ENCODE results near the gene WRNIP1. TPM values are rescaled to one million over a fixed set of nuclear protein-coding genes. Genes with fewer than 3 reads are reported as not detected.

Gene WRNIP1
- total and polyA plus RNA-seq, 2 of the 4 experiments (the other 2 are of a cell fraction): 43.7 to 47.1 TPM

DNA sequence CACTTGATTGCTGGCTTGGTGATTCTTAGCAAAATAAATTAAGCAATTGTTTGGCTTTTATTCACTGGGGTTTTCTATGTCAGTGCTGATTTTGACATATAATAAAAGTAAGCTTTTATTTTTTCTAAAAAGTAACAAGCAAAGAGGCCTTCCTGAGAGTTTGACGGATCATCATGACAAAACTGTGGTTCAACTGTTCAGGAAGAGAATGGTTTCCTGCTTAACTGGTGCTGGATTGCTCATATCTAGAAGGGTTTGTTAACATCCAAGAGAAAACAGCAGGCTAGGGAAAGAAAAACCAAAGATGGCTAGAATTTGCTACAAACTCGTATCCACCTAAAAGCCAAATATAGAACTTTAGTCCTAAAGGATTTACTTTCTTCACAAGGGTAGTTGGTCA, 55.2 kb downstream of the WRNIP1 start:
- Histone ChIP-seq H3K56ac (ENCODE audit: extremely low read depth, insufficient read depth, low read length) (no peak overlapping the region), H3K9me3 (ENCODE audit: control insufficient read depth, insufficient read depth, low read length) (no peaks in the 10 kb centered on the region), H2BK120ac (ENCODE audit: low read depth, low read length) (no peak overlapping the region), H4K8ac (ENCODE audit: low read depth in 2 of 2, low read length in 2 of 2) (no peak overlapping the region), H3K9ac (ENCODE audit: low read depth, low read length) (no peak overlapping the region), H4K91ac (ENCODE audit: insufficient read depth, low read depth, low read length) (no peak overlapping the region), H3K9me1 (ENCODE audit: insufficient read depth, low read length) (peaks cover 8% of the 10 kb centered on the region), H3K27ac (ENCODE audit: insufficient read depth, low read length) (no peak overlapping the region), H3K27me3 (ENCODE audit: control insufficient read depth, insufficient read depth, low read length) (no peaks in the 10 kb centered on the region), H2AK9ac (replicated peaks; ENCODE audit: low read depth, low read length, poor library complexity) (no peak overlapping the region), H3K4me1 (ENCODE audit: control insufficient read depth, insufficient read depth, low read length) (peaks cover 8% of the 10 kb centered on the region), H3K4me3 (ENCODE audit: insufficient read depth, low read depth, low read length) (no peak overlapping the region), H3K4ac (ENCODE audit: low read depth, low read length) (no peak overlapping the region), H3K4me2 (ENCODE audit: low read depth, low read length) (no peak overlapping the region), H2BK5ac (ENCODE audit: low read depth, low read length, poor library complexity, severe bottlenecking) (no peak overlapping the region), H3K79me1 (ENCODE audit: low read depth in 1 of 2, low read length in 2 of 2) (peaks cover 5 to 13% of the 10 kb centered on the region in 2 experiments; a peak in 3 of 4 replicates), H2AFZ (replicated peaks; ENCODE audit: low read length, poor library complexity) (no peak overlapping the region), H3K18ac (ENCODE audit: low read depth, low read length) (no peak overlapping the region), H3K23ac (ENCODE audit: low read depth, low read length) (no peak overlapping the region), H3K36me3 (ENCODE audit: control insufficient read depth, insufficient read depth, low read length) (no peaks in the 10 kb centered on the region), H4K5ac (ENCODE audit: low read depth, low read length) (no peak overlapping the region), H3K14ac (replicated peaks; ENCODE audit: low read depth, low read length) (no peak overlapping the region), H2BK15ac (ENCODE audit: low read depth, low read length) (no peak overlapping the region), H4K20me1 (ENCODE audit: insufficient read depth, low read length) (no peaks in the 10 kb centered on the region), H2BK20ac (ENCODE audit: low read depth, low read length) (no peak overlapping the region), H2AK5ac (ENCODE audit: low read depth, low read length) (no peak overlapping the region)
- 40% methylated on average over 1 of the region's 2 CpGs; no CpG with 5 or more reads in 1 of the 2 experiments for WGBS, 2 experiments (ENCODE audit: extremely low coverage in 2 of 2, insufficient read length in 1 of 2)
- ChIA-PET POLR2A (ENCODE audit: unreplicated experiment) (no interaction called here), CTCF (interaction anchor here (1.1 kb wide), 1 partner anchor 29 kb away, joined by 4 read pairs; no protein-coding TSS in a partner anchor)
- no TSS peak for BruUV-seq (replicated peaks)
- peak; percentile 49 for DNase-seq
- ATAC-seq (ENCODE audit: low read depth): no peak
- intact Hi-C loops (cut with micrococcal nuclease) (no loop called here), dilution Hi-C loops (cut with HindIII; ENCODE audit: low sequenced_read_pairs, unreplicated experiment) (no loop called here), in situ Hi-C loops (cut with MboI; ENCODE audit: low sequenced_read_pairs) (no loop called here)
- TF ChIP-seq RAD21 (IDR thresholded peaks at IDR 0.05; ENCODE audit: low read length) (no peak), RCOR1 (IDR thresholded peaks at IDR 0.05; ENCODE audit: insufficient replicate concordance, low read length) (no peak)
- TF ChIP-seq, protein P1, sequence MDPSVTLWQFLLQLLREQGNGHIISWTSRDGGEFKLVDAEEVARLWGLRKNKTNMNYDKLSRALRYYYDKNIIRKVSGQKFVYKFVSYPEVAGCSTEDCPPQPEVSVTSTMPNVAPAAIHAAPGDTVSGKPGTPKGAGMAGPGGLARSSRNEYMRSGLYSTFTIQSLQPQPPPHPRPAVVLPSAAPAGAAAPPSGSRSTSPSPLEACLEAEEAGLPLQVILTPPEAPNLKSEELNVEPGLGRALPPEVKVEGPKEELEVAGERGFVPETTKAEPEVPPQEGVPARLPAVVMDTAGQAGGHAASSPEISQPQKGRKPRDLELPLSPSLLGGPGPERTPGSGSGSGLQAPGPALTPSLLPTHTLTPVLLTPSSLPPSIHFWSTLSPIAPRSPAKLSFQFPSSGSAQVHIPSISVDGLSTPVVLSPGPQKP (IDR thresholded peaks at IDR 0.05; ENCODE audit: borderline replicate concordance, low read depth, low read length): no peak

Data from IMR-90 (cell line).